Left lung (tissue), 10 donors: ENCODE data around the gene WDR90. TPM values are rescaled to one million over a fixed set of nuclear protein-coding genes. Genes with fewer than 3 reads are reported as not detected.

Experiments
- ATAC-seq: fragments of 200-7000 bp; cut with Tn5 transposase; one replicate; pipeline ENCODE4 v1.9.1; 2020; ENCODE audit warnings: moderate library complexity
- DNase-seq, 4 donors: peaks; one replicate each; pipeline ENCODE4 v3.0.0-alpha.2; 2013 to 2020
- H3K27ac ChIP-seq, 2 donors: fragments of 200-600 bp; sonication (generic) in 1 of 2; one replicate each; pipeline versions ENCODE4 v1.5.0 to v1.8.0; 2020 to 2021
- H3K27me3 ChIP-seq, 2 donors: fragments of 200-600 bp; sonication (generic) in 1 of 2; one replicate each; pipeline versions ENCODE4 v1.5.0 to v1.8.0; 2020 to 2021
- H3K36me3 ChIP-seq, 2 donors: fragments of 200-600 bp; sonication (generic) in 1 of 2; one replicate each; pipeline versions ENCODE4 v1.5.0 to v1.8.0; 2020 to 2021
- H3K4me1 ChIP-seq, 2 donors: fragments of 200-600 bp; one replicate each; pipeline ENCODE4 v1.8.0; 2021
- H3K4me3 ChIP-seq, 2 donors: fragments of 200-600 bp; sonication (generic) in 1 of 2; one replicate each; pipeline versions ENCODE4 v1.5.0 to v1.8.0; 2020 to 2021; ENCODE audit warnings: mild to moderate bottlenecking in 1 of 2
- H3K9me3 ChIP-seq, 2 donors: fragments of 200-600 bp; sonication (generic) in 1 of 2; one replicate each; pipeline versions ENCODE4 v1.5.0 to v1.8.0; 2020 to 2021
- intact Hi-C, 2 donors: fragments of 100-400 bp; cut with DNase I; formaldehyde crosslinking; loops; one replicate each; pipeline versions ENCODE4 v1.11.2 to v1.14.2; 2022
- polyA plus RNA-seq, 6 donors: library from polyadenylated mRNA; unstranded; fragments of 120-200 nt; gene quantifications; one replicate each; pipeline ENCODE4 v1.2.1, GENCODE V29; 2013; ENCODE audit not compliant: insufficient read length in 6 of 6
- total RNA-seq, 2 donors: library from RNA; stranded (reverse); fragmentation: NEBNext Ultra II Directional; extraction: Animal tissue kit (Norgen Biotek cat#: 25700); gene quantifications; one replicate each; pipeline ENCODE4 v1.2.1, GENCODE V29; 2021
- TF ChIP-seq, protein P1 (sequence below), 2 donors: fragments of 200-600 bp; sonication (generic) in 1 of 2; IDR thresholded peaks; one replicate each; pipeline versions ENCODE4 v1.5.0 to v1.8.0; 2021; ENCODE audit warnings: antibody characterized with exemption in 2 of 2
- donor health status: DM: no; HTN: yes; CAD: no.
- donor health status: DM: no; HTN: no; CAD: no.

Gene WDR90
- total and polyA plus RNA-seq, 8 donors = 27.3 to 63.0 (median 41.4) TPM

DNA sequence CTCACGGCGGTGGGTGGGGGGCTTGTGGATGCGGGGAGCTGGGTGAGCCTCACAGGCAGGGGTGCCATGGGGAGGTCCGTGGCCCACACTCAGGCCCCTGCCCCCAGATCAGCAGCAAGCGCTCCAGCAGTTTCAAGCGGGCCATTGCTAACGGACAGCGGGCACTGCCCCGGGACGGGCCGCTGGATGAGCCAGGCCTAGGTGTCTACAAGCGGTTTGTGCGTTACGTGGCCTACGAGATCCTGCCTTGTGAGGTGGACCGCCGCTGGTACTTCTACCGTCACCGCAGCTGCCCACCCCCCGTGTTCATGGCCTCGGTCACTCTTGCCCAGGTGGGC, 27.4 kb downstream of the WDR90 start:
- H3K27ac ChIP-seq = no peak overlapping the region
- H3K27me3 ChIP-seq = peaks cover 0 to 33% of the 10 kb centered on the region in 2 donors
- no peak overlapping the region for H3K4me3 ChIP-seq
- intact Hi-C loops = no loop called here
- no peaks in the 10 kb centered on the region for H3K9me3 ChIP-seq
- DNase-seq = no peak
- no peak for ATAC-seq
- peaks cover 0 to 36% of the 10 kb centered on the region in 2 donors for H3K36me3 ChIP-seq
- H3K4me1 ChIP-seq = peaks cover 19 to 43% of the 10 kb centered on the region in 2 donors
- TF ChIP-seq, protein P1, sequence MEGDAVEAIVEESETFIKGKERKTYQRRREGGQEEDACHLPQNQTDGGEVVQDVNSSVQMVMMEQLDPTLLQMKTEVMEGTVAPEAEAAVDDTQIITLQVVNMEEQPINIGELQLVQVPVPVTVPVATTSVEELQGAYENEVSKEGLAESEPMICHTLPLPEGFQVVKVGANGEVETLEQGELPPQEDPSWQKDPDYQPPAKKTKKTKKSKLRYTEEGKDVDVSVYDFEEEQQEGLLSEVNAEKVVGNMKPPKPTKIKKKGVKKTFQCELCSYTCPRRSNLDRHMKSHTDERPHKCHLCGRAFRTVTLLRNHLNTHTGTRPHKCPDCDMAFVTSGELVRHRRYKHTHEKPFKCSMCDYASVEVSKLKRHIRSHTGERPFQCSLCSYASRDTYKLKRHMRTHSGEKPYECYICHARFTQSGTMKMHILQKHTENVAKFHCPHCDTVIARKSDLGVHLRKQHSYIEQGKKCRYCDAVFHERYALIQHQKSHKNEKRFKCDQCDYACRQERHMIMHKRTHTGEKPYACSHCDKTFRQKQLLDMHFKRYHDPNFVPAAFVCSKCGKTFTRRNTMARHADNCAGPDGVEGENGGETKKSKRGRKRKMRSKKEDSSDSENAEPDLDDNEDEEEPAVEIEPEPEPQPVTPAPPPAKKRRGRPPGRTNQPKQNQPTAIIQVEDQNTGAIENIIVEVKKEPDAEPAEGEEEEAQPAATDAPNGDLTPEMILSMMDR (IDR thresholded peaks at IDR 0.05) = no peak

GRCh38 chr16:676913-677312, 27.7 kb downstream of the WDR90 start:
- peaks cover 23 to 47% of the 10 kb centered on the region in 2 donors for H3K4me1 ChIP-seq
- ATAC-seq (peak; percentile 28), DNase-seq (peak in 2 of 4 donors; percentile 57 to 78)
- peaks cover 0 to 36% of the 10 kb centered on the region in 2 donors for H3K36me3 ChIP-seq
- TF ChIP-seq, protein P1 (IDR thresholded peaks at IDR 0.05) = no peak
- no peak overlapping the region for H3K27ac ChIP-seq
- intact Hi-C loops = no loop called here
- H3K4me3 ChIP-seq = no peak overlapping the region
- no peaks in the 10 kb centered on the region for H3K9me3 ChIP-seq
- peaks cover 0 to 33% of the 10 kb centered on the region in 2 donors for H3K27me3 ChIP-seq

DNA sequence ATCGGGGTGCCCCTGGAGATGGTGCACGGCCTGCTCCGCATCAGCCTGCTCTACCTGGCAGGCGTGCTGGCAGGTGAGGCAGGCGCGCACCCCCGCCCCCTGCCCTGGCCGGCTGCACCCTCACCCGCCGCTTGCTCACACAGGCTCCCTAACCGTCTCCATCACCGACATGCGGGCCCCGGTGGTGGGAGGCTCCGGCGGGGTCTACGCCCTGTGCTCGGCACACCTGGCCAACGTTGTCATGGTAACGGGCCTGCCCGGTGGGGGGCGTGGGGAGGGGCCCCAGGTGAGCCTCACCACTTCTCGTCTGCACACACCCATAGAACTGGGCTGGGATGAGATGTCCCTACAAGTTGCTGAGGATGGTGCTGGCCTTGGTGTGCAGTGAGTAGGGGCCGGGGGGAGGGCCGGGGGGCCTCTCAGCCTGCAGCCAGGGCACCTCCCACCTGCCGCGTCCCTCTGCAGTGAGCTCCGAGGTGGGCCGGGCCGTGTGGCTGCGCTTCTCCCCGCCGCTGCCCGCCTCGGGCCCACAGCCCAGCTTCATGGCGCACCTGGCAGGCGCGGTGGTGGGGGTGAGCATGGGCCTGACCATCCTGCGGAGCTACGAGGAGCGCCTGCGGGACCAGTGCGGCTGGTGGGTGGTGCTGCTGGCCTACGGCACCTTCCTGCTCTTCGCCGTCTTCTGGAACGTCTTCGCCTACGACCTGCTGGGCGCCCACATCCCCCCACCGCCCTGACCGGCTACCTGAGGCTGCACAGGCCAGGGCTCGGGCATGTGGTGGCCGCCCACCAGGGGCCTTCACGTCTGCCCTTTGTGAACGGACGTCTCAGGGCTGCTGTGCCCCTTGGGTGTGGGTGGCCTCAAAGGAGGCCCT, 28.4 kb downstream of the WDR90 start:
- intact Hi-C loops = no loop called here
- no peak overlapping the region for H3K4me3 ChIP-seq

DNA sequence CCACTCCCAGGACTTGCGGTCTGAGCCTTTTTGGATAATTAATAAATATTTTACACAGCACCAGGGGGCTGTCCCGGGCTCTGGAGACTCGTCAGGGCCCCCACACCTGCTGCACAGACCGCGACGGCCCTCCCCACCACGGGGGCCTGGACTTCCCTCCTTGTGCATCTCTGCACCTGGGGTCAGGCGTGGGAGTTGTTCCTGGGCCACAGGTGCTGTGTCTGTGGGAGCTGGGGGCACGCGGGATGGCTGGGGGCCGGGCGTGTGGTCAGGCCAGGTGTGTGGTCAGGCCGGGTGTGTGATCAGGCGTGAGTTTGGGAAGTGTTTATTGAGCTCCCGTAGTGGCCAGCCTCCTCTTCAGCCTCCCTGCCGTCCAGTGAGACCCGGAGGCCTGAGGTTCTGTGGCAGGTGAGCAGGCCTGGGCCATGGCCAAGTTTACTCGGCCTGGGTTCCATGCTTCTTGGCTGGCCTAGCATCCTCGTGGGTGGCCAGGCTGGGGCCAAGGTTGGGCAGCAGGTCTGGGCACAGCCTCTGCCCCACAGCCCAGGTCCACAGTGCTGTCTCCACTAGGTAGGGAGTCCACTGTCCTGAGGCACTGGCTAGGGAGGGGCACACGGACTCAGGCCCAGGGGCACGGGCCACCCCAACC, 29.2 kb downstream of the WDR90 start:
- intact Hi-C loops = no loop called here
- TF ChIP-seq, protein P1 (IDR thresholded peaks at IDR 0.05) = no peak
- H3K4me1 ChIP-seq = peaks cover 25 to 61% of the 10 kb centered on the region in 2 donors
- H3K4me3 ChIP-seq = no peak overlapping the region
- DNase-seq (no peak), ATAC-seq (no peak)
- peaks cover 0 to 33% of the 10 kb centered on the region in 2 donors for H3K27me3 ChIP-seq
- H3K27ac ChIP-seq = no peak overlapping the region
- no peaks in the 10 kb centered on the region for H3K9me3 ChIP-seq
- H3K36me3 ChIP-seq = peaks cover 0 to 36% of the 10 kb centered on the region in 2 donors

More for the DNA sequence above, 28.4 kb downstream of the WDR90 start:
- DNase-seq = no peak
- TF ChIP-seq, protein P1 (IDR thresholded peaks at IDR 0.05) = no peak
- ATAC-seq = no peak
- peaks cover 0 to 33% of the 10 kb centered on the region in 2 donors for H3K27me3 ChIP-seq
- H3K27ac ChIP-seq = no peak overlapping the region
- peaks cover 0 to 36% of the 10 kb centered on the region in 2 donors for H3K36me3 ChIP-seq
- H3K4me1 ChIP-seq = peaks cover 23 to 53% of the 10 kb centered on the region in 2 donors
- H3K9me3 ChIP-seq = no peaks in the 10 kb centered on the region
